Measurements from ENCODE around the gene MRPS18A. TPM values are rescaled to one million over a fixed set of nuclear protein-coding genes. Genes with fewer than 3 reads are reported as not detected.
A peak's percentile ranks its signal among the peaks of the same experiment; 100 is the strongest.

The MRPS18A gene
- total and polyA plus RNA-seq, 9 of the 15 experiments (the other 6 are each of a cell fraction or from before 2014, with no cell fraction given) = 87.5 to 243 (median 125) TPM

DNA sequence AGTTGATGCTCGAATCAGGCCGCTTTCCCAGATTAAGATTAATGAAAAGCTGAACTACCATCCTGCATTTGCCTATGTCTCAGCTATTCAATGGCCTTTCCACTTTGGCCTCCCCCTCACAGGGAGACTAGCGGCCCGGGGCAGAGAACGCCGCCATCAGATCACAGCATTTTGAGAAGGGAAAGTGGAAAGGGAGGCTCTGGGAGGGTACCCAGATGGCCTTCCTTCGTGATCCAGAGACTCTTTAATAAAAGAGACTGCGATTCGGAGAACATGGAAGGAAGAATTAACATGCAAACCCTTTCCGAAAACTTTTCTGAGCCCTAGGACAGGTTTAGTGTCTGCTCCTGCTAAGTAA is 533 bp downstream of the MRPS18A start:
- FAIRE-seq = no peak
- Histone ChIP-seq H3K4me2 (ENCODE audit: insufficient read depth, low read length) (peak overlapping the region; percentile 98), H4K20me1 (replicated peaks; ENCODE audit: control insufficient read depth, insufficient read depth, low read length) (peaks cover 17% of the 10 kb centered on the region), H3K27me3 (ENCODE audit: control insufficient read depth in 2 of 2, insufficient read depth in 2 of 2, low read length in 2 of 2) (no peaks in the 10 kb centered on the region), H3K79me2 (ENCODE audit: control insufficient read depth, insufficient read depth, low read length) (peaks cover 62% of the 10 kb centered on the region), H3K4me3 (peak overlapping the region; percentile 87), H3K27ac (ENCODE audit: extremely low read depth, low read depth, low read length) (peak overlapping the region; percentile 91), H2AFZ (ENCODE audit: low read depth, low read length) (peak overlapping the region; percentile 99), H3K9me1 (ENCODE audit: control insufficient read depth, insufficient read depth, low read length) (no peaks in the 10 kb centered on the region), H3K9me3 (replicated peaks; ENCODE audit: control insufficient read depth, insufficient read depth, low read depth, low read length) (no peaks in the 10 kb centered on the region), H3K36me3 (ENCODE audit: control insufficient read depth, insufficient read depth, low read length) (peaks cover 40% of the 10 kb centered on the region), H3K9ac (ENCODE audit: insufficient read depth in 1 of 2, low read depth in 2 of 2, low read length in 2 of 2) (peak overlapping the region; percentile 97), H3K4me1 (replicated peaks in 1 of 2; ENCODE audit: control insufficient read depth in 2 of 2, insufficient read depth in 2 of 2, low read length in 2 of 2) (peaks cover 4 to 31% of the 10 kb centered on the region in 2 experiments; a peak in 3 of 5 replicates)
- intact Hi-C loops (cut with micrococcal nuclease) = no loop called here
- ChIA-PET POLR2A (interaction anchor here (0.7 to 3.2 kb wide), 8 partner anchors 9 to 83 kb away, joined by 3 to 21 read pairs (median 3); no protein-coding TSS in a partner anchor), CTCF (ENCODE audit: low intra/inter-chr PET ratio) (interaction anchor here (0.6 kb wide), 1 partner anchor 23 kb away, joined by 4 read pairs; no protein-coding TSS in a partner anchor)
- in situ Hi-C loops (cut with MboI) = no loop called here
- TF ChIP-seq YY1 (IDR thresholded peaks at IDR 0.05; ENCODE audit: borderline replicate concordance in 1 of 3, control insufficient read depth in 1 of 3, extremely low read depth in 1 of 3, insufficient read depth in 3 of 3, insufficient read length in 1 of 3, insufficient replicate concordance in 2 of 3, low read depth in 1 of 3, low read length in 2 of 3) (peak in 1 of 3 experiments; percentile 58), ZNF197 (CRISPR knock-in tag; IDR thresholded peaks at IDR 0.05; ENCODE audit: low read depth) (no peak), ZNF143 (CRISPR knock-in tag; IDR thresholded peaks at IDR 0.05) (0 out of 2 replicates have a peak, but pooled peaks have one; percentile 33), FOXP1 (CRISPR knock-in tag; IDR thresholded peaks at IDR 0.05) (peak; percentile 22; the same call in 1 of the 2 replicates), RBM17 (IDR thresholded peaks at IDR 0.05; ENCODE audit: borderline replicate concordance, low read depth, low read length) (no peak), SREBF1 (IDR thresholded peaks at IDR 0.05; ENCODE audit: borderline replicate concordance, low read depth, low read length) (0 out of 2 replicates have a peak, but pooled peaks have one; percentile 1)
- TF ChIP-seq, protein P1, sequence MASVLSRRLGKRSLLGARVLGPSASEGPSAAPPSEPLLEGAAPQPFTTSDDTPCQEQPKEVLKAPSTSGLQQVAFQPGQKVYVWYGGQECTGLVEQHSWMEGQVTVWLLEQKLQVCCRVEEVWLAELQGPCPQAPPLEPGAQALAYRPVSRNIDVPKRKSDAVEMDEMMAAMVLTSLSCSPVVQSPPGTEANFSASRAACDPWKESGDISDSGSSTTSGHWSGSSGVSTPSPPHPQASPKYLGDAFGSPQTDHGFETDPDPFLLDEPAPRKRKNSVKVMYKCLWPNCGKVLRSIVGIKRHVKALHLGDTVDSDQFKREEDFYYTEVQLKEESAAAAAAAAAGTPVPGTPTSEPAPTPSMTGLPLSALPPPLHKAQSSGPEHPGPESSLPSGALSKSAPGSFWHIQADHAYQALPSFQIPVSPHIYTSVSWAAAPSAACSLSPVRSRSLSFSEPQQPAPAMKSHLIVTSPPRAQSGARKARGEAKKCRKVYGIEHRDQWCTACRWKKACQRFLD (CRISPR knock-in tag; IDR thresholded peaks at IDR 0.05) = 0 out of 2 replicates have a peak, but pooled peaks have one; percentile 55
- ATAC-seq = peak; percentile 60
- BruUV-seq (replicated peaks) = TSS peak; percentile 50
- 0% methylated on average over 10 of the region's 10 CpGs for WGBS (ENCODE audit: insufficient coverage, low coverage, missing lambda C conversion rate)
- DNase-seq (ENCODE audit: extremely low read depth in 1 of 4, low spot score in 3 of 4) = no peak
